ENCODE data around the gene TBC1D9B.

DNA sequence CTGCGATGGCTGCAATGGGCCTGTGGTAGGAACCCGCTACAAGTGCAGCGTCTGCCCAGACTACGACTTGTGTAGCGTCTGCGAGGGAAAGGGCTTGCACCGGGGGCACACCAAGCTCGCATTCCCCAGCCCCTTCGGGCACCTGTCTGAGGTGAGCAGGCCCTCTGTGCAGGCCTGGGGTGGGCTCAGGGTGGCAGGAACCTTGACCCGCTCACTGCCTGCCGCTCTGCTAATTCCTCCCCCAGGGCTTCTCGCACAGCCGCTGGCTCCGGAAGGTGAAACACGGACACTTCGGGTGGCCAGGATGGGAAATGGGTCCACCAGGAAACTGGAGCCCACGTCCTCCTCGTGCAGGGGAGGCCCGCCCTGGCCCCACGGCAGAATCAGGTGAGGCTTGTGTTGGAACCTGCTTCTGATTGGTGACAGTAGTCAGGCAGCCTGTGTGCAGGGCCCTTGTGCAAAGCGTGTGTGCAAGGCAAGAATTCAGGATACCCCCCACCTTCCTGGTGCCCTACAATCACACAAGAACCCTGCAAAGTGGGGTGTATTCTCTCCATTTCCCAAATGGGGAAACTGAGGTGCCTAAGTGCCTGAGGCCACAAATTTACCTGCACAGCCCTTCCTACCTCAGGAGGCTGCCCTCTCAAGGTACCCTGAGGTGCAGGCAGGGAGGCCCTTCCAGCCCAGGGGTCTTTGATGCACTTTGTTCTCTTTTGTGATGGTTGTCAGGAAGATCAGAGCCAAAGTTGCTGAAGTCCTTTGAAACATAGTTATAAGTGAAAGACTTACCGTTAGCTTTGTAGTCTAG lies 83.6 kb downstream of the TBC1D9B start:
- TF ChIP-seq, protein P1, sequence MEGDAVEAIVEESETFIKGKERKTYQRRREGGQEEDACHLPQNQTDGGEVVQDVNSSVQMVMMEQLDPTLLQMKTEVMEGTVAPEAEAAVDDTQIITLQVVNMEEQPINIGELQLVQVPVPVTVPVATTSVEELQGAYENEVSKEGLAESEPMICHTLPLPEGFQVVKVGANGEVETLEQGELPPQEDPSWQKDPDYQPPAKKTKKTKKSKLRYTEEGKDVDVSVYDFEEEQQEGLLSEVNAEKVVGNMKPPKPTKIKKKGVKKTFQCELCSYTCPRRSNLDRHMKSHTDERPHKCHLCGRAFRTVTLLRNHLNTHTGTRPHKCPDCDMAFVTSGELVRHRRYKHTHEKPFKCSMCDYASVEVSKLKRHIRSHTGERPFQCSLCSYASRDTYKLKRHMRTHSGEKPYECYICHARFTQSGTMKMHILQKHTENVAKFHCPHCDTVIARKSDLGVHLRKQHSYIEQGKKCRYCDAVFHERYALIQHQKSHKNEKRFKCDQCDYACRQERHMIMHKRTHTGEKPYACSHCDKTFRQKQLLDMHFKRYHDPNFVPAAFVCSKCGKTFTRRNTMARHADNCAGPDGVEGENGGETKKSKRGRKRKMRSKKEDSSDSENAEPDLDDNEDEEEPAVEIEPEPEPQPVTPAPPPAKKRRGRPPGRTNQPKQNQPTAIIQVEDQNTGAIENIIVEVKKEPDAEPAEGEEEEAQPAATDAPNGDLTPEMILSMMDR (IDR thresholded peaks at IDR 0.05) = no peak
- no peak for TF ChIP-seq POLR2A (IDR thresholded peaks at IDR 0.05)
- TF ChIP-seq POLR2AphosphoS5 (IDR thresholded peaks at IDR 0.05; ENCODE audit: insufficient read depth in 1 of 2, low read depth in 1 of 2) = no peak

Data from vagina (tissue), 2 donors.